Skeletal muscle tissue (tissue), 4 donors: ENCODE data around the gene CAMKV. TPM values are rescaled to one million over a fixed set of nuclear protein-coding genes. Genes with fewer than 3 reads are reported as not detected.

Source experiments
- H3K27ac ChIP-seq: one replicate; pipeline ENCODE4 v1.7.0; 2013; ENCODE audit warnings: mild to moderate bottlenecking, low read depth, low read length, inconsistent platforms
- H3K27me3 ChIP-seq, 3 donors: one replicate each; pipeline ENCODE4 v1.7.0; 2013; ENCODE audit warnings: low read length in 3 of 3; ENCODE audit not compliant: control insufficient read depth in 3 of 3, insufficient read depth in 3 of 3
- H3K36me3 ChIP-seq, 3 donors: one replicate each; pipeline ENCODE4 v1.7.0; 2013; ENCODE audit warnings: low read length in 3 of 3; ENCODE audit not compliant: control insufficient read depth in 3 of 3, insufficient read depth in 3 of 3
- H3K4me1 ChIP-seq, 3 donors: one replicate each; pipeline ENCODE4 v1.7.0; 2013; ENCODE audit warnings: low read length in 3 of 3, mild to moderate bottlenecking in 3 of 3; ENCODE audit not compliant: control insufficient read depth in 3 of 3, insufficient read depth in 3 of 3
- H3K4me3 ChIP-seq, 3 donors: one replicate each; pipeline ENCODE4 v1.7.0; 2013; ENCODE audit warnings: low read length in 3 of 3
- H3K9ac ChIP-seq, 3 donors: one replicate each; pipeline ENCODE4 v1.7.0; 2013; ENCODE audit warnings: low read length in 3 of 3, mild to moderate bottlenecking in 3 of 3, moderate library complexity in 2 of 3, low read depth in 1 of 3
- H3K9me3 ChIP-seq, 3 donors: one replicate each; pipeline ENCODE4 v1.7.0; 2013; ENCODE audit warnings: low read length in 3 of 3; ENCODE audit not compliant: control insufficient read depth in 3 of 3
- total RNA-seq: library from RNA; depleted of rRNA; stranded (reverse); fragments of >200 nt; gene quantifications from one replicate; pipeline ENCODE4 v1.2.3, GENCODE V29; 2014
- donor health status: Osteomylitis.

Gene CAMKV
- total RNA-seq, 1 donor from 2014 or later, result not detected

- Histone ChIP-seq H3K4me3 (no peak overlapping the region), H3K36me3 (no peaks in the 10 kb centered on the region), H3K4me1 (peaks cover 7 to 13% (median 13%) of the 10 kb centered on the region in 3 donors), H3K9me3 (no peaks in the 10 kb centered on the region), H3K27ac (no peak overlapping the region), H3K9ac (no peak overlapping the region), H3K27me3 (peaks cover 2 to 7% (median 4%) of the 10 kb centered on the region in 3 donors)
Observed at GRCh38 chr3:49876567-49876966, 6.9 kb upstream of the CAMKV start.

- H3K4me1 ChIP-seq, result peaks cover 0 to 5% (median 0%) of the 10 kb centered on the region in 3 donors
Observed at GRCh38 chr3:49873623-49874022, 3.9 kb upstream of the CAMKV start.

DNA sequence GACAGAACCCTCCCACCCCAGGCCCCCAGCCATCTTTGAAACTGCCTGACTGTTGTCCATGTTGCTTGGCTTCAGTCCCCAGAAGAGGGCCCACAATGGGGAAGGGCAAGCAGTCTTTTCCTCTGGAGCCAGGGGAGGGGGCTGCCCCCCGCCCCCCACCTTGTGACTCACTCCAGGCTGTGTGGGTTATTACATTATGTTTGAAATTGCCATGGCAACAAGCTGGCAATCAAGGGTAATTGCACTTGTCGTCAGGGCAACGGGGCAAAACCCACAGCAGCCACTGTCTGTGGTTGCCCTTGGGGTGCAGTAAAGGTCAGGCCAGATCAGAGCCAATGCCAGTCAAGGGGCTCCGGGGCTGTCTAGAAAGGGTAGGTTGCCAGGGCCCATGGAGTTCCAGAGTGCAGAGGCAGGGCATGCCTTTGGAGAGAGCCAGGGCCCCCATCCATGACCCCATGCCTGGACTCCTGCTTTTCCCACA is 3.1 kb upstream of the CAMKV start:
- no peak overlapping the region for H3K4me3 ChIP-seq
- no peaks in the 10 kb centered on the region for H3K9me3 ChIP-seq
- H3K27me3 ChIP-seq, result peaks cover 33 to 41% (median 36%) of the 10 kb centered on the region in 3 donors
- no peaks in the 10 kb centered on the region for H3K36me3 ChIP-seq
- peaks cover 0 to 5% (median 0%) of the 10 kb centered on the region in 3 donors for H3K4me1 ChIP-seq
- H3K9ac ChIP-seq, result no peak overlapping the region
- H3K27ac ChIP-seq, result no peak overlapping the region

More at GRCh38 chr3:49873623-49874022, 3.9 kb upstream of the CAMKV start:
- Histone ChIP-seq H3K27me3 (peaks cover 27 to 33% (median 28%) of the 10 kb centered on the region in 3 donors), H3K9ac (no peak overlapping the region), H3K36me3 (no peaks in the 10 kb centered on the region), H3K9me3 (no peaks in the 10 kb centered on the region), H3K4me3 (no peak overlapping the region), H3K27ac (no peak overlapping the region)

DNA sequence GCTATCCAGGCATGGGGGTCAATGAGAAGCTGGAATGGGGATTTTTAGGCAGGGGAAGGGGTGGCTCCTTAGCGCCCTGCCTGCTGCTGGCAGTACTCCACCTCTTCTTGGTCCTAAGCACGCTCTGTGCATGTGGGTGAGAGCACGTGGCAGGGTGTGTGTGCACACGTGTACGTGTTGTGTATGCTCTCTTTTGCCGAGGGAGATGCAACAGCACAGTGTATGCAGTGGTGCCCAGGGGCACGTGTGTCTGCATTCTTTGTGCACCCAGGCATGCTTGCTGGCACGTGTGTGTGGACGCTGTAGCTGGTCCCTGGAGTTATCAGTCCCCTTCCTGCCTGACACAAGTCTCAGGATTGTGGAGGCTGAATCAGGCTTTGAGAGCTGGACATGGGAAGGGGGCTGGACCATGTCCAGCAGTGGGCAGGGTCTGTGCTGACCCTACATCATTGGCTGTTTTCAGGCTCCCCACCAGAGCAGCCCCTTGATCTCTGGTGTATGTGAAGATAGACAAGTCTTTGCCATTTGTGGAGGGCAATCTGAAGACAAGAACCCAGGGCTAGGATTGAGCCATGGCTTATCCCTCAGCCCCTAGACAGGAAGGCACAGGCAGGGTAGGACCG is 1.9 kb upstream of the CAMKV start:
- Histone ChIP-seq H3K36me3 (no peaks in the 10 kb centered on the region), H3K4me1 (peaks cover 0 to 5% (median 0%) of the 10 kb centered on the region in 3 donors), H3K27ac (no peak overlapping the region), H3K9ac (no peak overlapping the region), H3K27me3 (peaks cover 35 to 42% (median 38%) of the 10 kb centered on the region in 3 donors), H3K9me3 (no peaks in the 10 kb centered on the region), H3K4me3 (no peak overlapping the region)

- Histone ChIP-seq H3K9me3 (no peaks in the 10 kb centered on the region), H3K9ac (no peak overlapping the region), H3K27ac (no peak overlapping the region), H3K27me3 (peaks cover 35 to 45% (median 42%) of the 10 kb centered on the region in 3 donors), H3K4me3 (no peak overlapping the region), H3K4me1 (peaks cover 0 to 20% (median 18%) of the 10 kb centered on the region in 3 donors), H3K36me3 (no peaks in the 10 kb centered on the region)
Observed at GRCh38 chr3:49868862-49869466, 742 bp downstream of the CAMKV start.

DNA sequence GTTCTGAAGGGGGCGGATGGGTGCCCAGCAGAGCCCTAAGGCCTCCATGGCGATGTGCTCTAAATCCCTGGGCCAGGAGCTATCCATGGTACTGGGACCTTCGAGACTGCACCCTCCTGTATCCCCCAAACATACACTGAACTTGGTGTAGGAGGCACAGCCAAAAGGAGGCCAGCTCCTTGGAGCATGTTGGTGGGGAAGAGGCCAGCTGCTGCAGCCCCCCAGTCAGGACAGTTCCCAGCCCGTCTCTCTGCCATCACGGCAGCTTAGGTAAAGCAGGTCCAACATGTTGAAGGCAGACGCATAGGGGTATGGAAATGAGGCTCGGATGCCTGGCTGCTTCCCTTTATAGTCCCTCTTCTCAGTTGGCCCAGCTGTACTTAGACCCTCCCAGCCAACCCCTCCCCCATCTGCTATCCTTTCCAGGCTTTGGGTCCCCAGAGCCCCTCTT is 1.8 kb downstream of the CAMKV start:
- Histone ChIP-seq H3K9me3 (no peaks in the 10 kb centered on the region), H3K27ac (no peak overlapping the region), H3K4me3 (no peak overlapping the region), H3K9ac (no peak overlapping the region), H3K36me3 (no peaks in the 10 kb centered on the region), H3K4me1 (peaks cover 0 to 20% (median 18%) of the 10 kb centered on the region in 3 donors), H3K27me3 (peaks cover 35 to 52% (median 42%) of the 10 kb centered on the region in 3 donors)

DNA sequence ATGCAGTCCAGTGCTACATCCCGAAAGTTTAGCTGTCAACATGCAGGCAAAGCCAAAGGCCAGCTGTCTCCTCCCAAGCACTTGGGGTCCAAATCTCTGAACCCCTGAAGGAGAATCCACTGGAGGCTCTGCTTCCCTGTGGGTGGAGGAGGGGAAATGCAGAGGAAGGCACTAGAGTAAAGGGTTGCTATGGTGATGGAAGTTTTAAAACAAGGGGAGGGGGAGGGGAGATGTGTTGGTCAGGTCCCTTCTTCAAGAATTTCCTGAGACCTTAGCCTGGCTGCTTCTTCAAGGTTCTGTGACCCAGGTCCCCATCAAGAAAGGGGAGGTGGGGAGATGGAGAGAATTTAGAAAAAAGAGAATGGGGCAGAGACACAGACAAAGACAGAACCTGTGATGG is 2.3 kb downstream of the CAMKV start:
- H3K36me3 ChIP-seq, result no peaks in the 10 kb centered on the region
- peaks cover 0 to 20% (median 18%) of the 10 kb centered on the region in 3 donors for H3K4me1 ChIP-seq
- H3K27me3 ChIP-seq, result peaks cover 35 to 52% (median 46%) of the 10 kb centered on the region in 3 donors
- no peak overlapping the region for H3K4me3 ChIP-seq
- H3K27ac ChIP-seq, result no peak overlapping the region
- no peaks in the 10 kb centered on the region for H3K9me3 ChIP-seq
- H3K9ac ChIP-seq, result no peak overlapping the region

DNA sequence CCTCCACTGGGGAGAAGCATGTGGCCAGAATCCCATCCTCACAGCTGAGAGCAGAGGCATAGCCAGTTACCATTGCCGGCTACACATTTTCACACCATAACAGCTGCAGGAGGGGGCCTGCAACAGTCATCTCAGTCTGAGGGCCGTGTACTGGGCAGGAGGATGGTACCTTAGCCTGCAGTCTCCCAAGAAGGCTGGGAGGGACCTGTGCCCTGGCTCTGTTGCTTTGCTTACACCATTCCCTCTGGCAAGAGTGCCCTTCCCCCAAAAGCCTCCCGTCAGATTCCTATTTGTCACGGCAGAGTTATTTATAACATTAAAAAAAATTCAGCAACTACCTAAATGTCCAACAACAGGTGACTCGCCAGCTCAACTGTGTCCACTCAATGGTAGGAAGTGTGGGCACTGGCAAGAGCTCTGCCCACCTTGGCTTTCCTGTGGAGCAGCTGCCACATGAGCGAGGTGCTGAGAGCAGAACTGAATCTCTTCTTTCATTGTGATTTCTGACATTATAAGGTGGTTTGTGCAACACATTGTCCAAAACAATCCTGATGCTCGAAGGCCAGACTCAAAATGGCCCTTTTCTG is 4.4 kb downstream of the CAMKV start:
- peak overlapping the region in 1 of 3 donors; percentile 8 for H3K9ac ChIP-seq
- peaks cover 18 to 39% (median 28%) of the 10 kb centered on the region in 3 donors for H3K27me3 ChIP-seq

DNA sequence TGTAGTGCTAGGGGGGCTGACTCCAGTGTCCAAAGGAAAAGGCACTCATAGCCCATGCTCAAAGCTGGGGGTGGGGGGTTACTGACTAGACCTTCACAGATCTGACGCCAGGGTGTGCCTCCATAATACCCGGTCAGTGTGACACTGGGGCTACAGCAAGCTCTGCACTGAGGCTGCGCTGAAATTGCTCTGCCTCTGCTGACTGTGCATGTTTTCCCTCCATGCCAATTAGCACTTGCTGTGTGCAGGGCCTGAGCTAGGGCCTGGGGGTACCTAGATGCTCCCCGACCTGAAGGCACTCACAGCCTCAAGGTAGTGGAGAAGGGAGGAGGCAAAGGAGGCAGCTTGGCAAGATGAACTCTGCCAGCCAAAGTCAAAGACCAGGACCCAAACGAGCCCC is 5.2 kb downstream of the CAMKV start:
- H3K27ac ChIP-seq, result no peak overlapping the region
- H3K27me3 ChIP-seq, result peaks cover 13 to 35% (median 23%) of the 10 kb centered on the region in 3 donors
- peaks cover 0 to 18% (median 17%) of the 10 kb centered on the region in 3 donors for H3K4me1 ChIP-seq

More for the DNA sequence above, 4.4 kb downstream of the CAMKV start:
- Histone ChIP-seq H3K27ac (no peak overlapping the region), H3K36me3 (no peaks in the 10 kb centered on the region), H3K4me1 (peaks cover 0 to 20% (median 18%) of the 10 kb centered on the region in 3 donors), H3K4me3 (no peak overlapping the region), H3K9me3 (no peaks in the 10 kb centered on the region)

More for the DNA sequence above, 5.2 kb downstream of the CAMKV start:
- Histone ChIP-seq H3K4me3 (no peak overlapping the region), H3K9me3 (no peaks in the 10 kb centered on the region), H3K36me3 (no peaks in the 10 kb centered on the region), H3K9ac (no peak overlapping the region)
